Stomach smooth muscle (tissue), 2 donors: Measurements from ENCODE around the gene GLI1.
A peak's percentile ranks its signal among the peaks of the same experiment; 100 is the strongest.

ENCODE experiments used
- H3K27ac ChIP-seq: one replicate; pipeline ENCODE4 v1.7.0; 2013; ENCODE audit warnings: mild to moderate bottlenecking, low read length, inconsistent platforms
- H3K27me3 ChIP-seq, 2 donors: one replicate each; pipeline ENCODE4 v1.7.0; 2013; ENCODE audit warnings: low read length in 2 of 2; ENCODE audit not compliant: insufficient read depth in 2 of 2, control insufficient read depth in 1 of 2
- H3K36me3 ChIP-seq, 2 donors: one replicate each; pipeline ENCODE4 v1.7.0; 2013; ENCODE audit warnings: low read length in 2 of 2; ENCODE audit not compliant: control insufficient read depth in 2 of 2, insufficient read depth in 2 of 2
- H3K4me1 ChIP-seq: one replicate; pipeline ENCODE4 v1.7.0; 2013; ENCODE audit warnings: low read length; ENCODE audit not compliant: control insufficient read depth, insufficient read depth
- H3K4me3 ChIP-seq, 2 donors: one replicate each; pipeline ENCODE4 v1.7.0; 2013; ENCODE audit warnings: low read length in 2 of 2
- H3K9ac ChIP-seq, 2 donors: one replicate each; pipeline ENCODE4 v1.7.0; 2013; ENCODE audit warnings: low read length in 2 of 2, mild to moderate bottlenecking in 1 of 2
- H3K9me3 ChIP-seq, 2 donors: one replicate each; pipeline ENCODE4 v1.7.0; 2013; ENCODE audit warnings: low read length in 2 of 2; ENCODE audit not compliant: control insufficient read depth in 2 of 2
- donor health status: healthy.
- donor health status: Pancreatic carcinoma.

Gene GLI1

GRCh38 chr12:57520053-57520818 lies 60.7 kb downstream of the GLI1 start, which contains the start of gene DDIT3:
Gene DDIT3 (minus strand): TSS chr12:57520514. CDS start chr12:57517406, 3,108 bp downstream.
- H3K27me3 ChIP-seq = no peaks in the 10 kb centered on the region
- H3K9me3 ChIP-seq = no peaks in the 10 kb centered on the region
- H3K9ac ChIP-seq = peak within 1 kb of the TSS; percentile 99 to 100
- peaks cover 28 to 30% of the 10 kb centered on the region in 2 donors for H3K36me3 ChIP-seq
- H3K4me1 ChIP-seq = peaks cover 69% of the 10 kb centered on the region
- peak within 1 kb of the TSS; percentile 99 to 100 for H3K4me3 ChIP-seq
- H3K27ac ChIP-seq = peak within 1 kb of the TSS; percentile 100

GRCh38 chr12:57521525-57522010 lies 62.0 kb downstream of the GLI1 start:
- peak overlapping the region; percentile 100 for H3K27ac ChIP-seq

More at GRCh38 chr12:57521525-57522010, 62.0 kb downstream of the GLI1 start:
- Histone ChIP-seq H3K9me3 (no peaks in the 10 kb centered on the region), H3K27me3 (no peaks in the 10 kb centered on the region), H3K9ac (peak overlapping the region; percentile 64 to 93), H3K4me1 (peaks cover 74% of the 10 kb centered on the region), H3K36me3 (peaks cover 17 to 22% of the 10 kb centered on the region in 2 donors), H3K4me3 (peak overlapping the region; percentile 48 to 86)
